Mucosa of gallbladder (tissue), 1 donor: ENCODE data around the gene CRLF1. TPM values are rescaled to one million over a fixed set of nuclear protein-coding genes. Genes with fewer than 3 reads are reported as not detected.

Source experiments
- DNase-seq: peaks from one replicate; pipeline ENCODE4 v3.0.0-alpha.2; 2020; ENCODE audit warnings: low spot score
- total RNA-seq: library from RNA; stranded (reverse); gene quantifications from one replicate; pipeline ENCODE4 v1.2.1, GENCODE V29; 2021
- donor health status: DM: no; HTN: no; CAD: no.

CRLF1 gene
- total RNA-seq, result 5.8 TPM

GRCh38 chr19:18606281-18607225 is at the start of gene CRLF1:
Gene CRLF1 (minus strand): TSS chr19:18606799. CDS start chr19:18606656, 143 bp downstream.
- DNase-seq, result no peak

GRCh38 chr19:18655173-18655844 is 48.7 kb upstream of the CRLF1 start:
- DNase-seq, result no peak

GRCh38 chr19:18654469-18654868 is 47.9 kb upstream of the CRLF1 start:
- no peak for DNase-seq

- no peak for DNase-seq
These were observed 47.3 kb upstream of the CRLF1 start for GRCh38 chr19:18653853-18654252.

GRCh38 chr19:18651733-18652132 is 45.1 kb upstream of the CRLF1 start:
- DNase-seq, result no peak

DNA sequence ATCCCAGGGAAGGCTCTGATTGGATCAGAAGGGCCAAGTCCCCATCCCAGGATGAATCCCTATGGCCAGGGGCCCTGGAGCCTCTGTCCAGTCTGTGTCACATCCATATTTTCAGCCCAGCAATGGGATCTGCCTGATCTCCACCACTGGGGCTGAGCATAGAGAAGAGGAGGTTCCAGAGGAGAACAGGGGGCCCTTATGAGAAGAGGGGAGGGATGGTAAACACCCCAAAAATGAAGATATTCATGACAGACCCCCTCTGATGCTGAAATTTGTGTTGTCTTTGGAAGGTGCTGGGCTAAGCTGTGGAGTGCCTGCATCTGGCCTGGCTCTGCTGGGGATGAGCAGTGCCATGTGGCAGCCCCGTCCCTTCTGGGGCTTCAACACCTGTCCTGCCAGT is 44.7 kb upstream of the CRLF1 start:
- no peak for DNase-seq

- peak; percentile 55 for DNase-seq
These were observed 44.0 kb upstream of the CRLF1 start for GRCh38 chr19:18650468-18651041.

DNA sequence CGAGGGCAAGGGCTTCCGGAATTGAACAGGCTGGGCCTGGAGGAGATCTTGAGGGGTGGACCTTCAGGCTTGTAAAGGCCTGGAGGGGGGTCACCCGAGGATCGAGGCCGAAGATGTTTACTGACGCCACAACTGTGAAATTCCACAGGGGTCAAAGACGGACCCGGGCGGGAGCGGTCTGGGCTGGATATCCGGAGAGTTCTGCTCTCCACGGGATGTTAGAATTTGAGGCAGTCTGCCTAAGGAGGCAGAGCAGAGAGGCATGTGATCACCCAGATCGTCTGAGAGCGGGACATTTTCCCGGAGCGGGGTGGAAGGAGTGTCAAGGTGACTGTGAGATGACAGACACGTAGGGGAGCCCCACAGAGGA is 43.4 kb upstream of the CRLF1 start:
- DNase-seq, result peak; percentile 59

GRCh38 chr19:18649371-18650020 is 42.9 kb upstream of the CRLF1 start:
- peak; percentile 33 for DNase-seq

- DNase-seq, result no peak
These were observed 42.3 kb upstream of the CRLF1 start for GRCh38 chr19:18648973-18649315.

- no peak for DNase-seq
These were observed 41.2 kb upstream of the CRLF1 start for GRCh38 chr19:18647807-18648206.

DNA sequence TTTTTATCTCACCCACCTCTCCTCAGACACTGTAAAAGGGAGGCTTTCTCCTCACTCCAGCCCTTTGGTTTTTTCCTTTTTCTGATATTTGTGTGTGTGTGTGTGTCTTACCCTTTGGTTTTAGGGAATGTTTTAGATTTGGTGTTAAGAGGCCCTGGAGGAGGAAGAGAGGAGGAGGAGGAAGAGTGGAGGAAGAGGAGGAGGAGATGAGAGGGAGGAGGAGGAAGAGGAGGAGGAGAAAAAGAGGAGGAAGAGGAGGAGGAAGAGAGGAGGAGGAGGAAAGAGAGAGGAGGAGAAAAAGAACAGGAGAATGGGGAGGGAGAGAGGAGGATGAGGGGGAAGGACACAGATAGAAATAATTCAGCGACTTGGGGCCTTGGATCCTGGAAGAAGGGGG is 40.8 kb upstream of the CRLF1 start:
- DNase-seq, result no peak

DNA sequence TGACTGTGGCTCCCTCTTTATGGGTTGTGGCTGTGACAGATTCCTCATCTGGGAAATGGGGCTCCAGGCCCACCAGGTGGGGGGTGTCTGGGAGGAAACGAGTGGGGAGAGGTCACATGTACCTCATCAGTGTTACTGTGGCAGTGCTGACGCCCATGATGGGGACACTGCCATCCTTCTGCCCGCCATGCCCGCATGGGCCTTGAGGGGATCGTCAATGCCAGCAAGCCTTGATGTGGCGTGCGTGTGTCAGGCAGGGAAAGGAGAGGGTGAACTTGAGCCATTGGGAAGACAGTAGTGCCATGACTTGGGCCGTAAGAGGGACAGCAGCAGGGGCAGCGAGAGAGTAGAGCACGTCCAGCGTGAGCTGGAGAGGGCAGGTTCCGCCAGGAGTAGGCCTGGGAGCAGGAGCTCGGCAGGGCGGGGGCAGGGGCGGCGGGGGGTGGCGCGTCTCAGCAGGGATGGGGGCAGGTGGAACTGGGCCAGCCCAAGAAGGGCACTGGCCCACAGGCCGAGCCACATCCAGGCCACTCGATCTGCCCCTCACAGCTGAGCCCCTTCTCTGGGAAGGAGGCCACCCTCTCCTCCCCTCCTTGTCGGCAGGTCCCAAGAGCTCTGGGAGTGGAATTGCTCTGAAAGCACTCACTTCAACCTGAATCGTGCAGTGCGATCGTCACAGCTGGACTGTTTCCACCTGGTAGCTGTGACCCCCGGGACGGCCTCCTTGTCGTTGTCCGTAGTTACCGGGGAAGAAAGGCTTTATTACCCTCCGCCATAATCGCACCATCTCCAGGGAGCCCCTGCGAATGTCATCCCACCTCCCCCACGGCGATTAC is 40.2 kb upstream of the CRLF1 start:
- no peak for DNase-seq

GRCh38 chr19:18645035-18645511 is 38.5 kb upstream of the CRLF1 start:
- no peak for DNase-seq

- DNase-seq, result no peak
These were observed 37.8 kb upstream of the CRLF1 start for GRCh38 chr19:18644196-18645034.

DNA sequence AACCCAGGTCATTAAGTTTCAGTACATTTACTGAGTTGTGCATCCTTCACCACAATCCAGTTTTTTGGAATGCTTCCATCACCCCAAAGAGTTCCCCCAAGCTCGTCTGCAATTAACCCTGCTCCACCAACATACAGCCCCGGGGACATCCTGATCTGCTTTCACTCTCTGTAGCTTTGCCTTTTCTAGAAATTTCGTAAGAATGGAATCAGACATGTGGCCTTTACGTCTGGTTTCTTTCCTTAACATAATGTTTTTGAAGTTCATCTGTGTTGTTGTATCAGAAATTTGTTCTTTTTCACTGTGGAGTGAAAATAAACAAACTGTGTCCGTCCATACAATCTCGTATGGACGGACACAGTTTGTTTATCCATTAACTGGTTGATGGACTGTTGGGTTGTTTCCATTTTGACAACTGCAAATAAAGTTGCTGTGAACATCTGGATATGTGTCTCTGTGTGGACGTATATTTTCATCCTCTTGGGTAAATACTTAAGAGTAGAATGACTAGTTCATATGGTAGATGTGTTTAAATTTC is 33.2 kb upstream of the CRLF1 start:
- no peak for DNase-seq

- DNase-seq, result peak; percentile 62
These were observed 31.4 kb upstream of the CRLF1 start for GRCh38 chr19:18637673-18638630.

DNA sequence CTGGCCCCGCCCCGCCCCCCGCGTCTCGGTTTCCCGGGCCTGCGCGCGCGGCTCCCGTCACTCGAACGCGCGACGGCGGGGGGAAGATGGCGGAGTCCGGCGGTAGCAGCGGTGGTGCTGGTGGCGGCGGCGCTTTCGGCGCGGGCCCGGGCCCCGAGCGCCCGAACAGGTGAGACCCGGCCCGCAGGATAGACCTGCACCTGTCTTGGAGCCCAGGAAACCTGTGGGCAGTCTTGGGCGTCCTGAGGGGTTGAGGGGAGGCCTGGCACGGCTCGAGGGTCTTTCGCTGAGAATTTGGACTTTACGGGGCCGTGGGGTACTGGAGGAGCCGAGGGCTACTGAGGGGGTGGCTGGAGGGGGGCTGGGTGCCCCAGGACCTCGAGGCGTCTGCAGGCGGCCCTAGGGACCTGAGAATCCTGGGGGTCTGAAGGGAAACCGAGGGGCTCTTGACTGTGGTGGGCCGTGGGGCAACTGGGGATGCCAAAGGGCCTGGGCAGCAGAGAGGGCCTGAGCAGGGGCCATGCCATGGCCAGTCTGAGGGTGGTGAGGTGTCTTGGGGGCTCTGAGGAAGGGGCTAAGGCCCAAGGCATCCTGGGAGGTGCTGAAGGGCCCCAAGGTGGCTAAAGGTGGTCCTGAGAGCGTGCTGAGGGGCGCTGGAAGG is 30.5 kb upstream of the CRLF1 start, which contains the start of gene KLHL26:
Gene KLHL26, plus strand, starts transcription at position 60 of the 661 bp plus-strand sequence. Its CDS starts 27 bp downstream, at position 87.
- no peak for DNase-seq
